Epithelial cell of esophagus (primary cell): Measurements from ENCODE around the gene BCLAF3.

ENCODE experiments used
- DNase-seq: peaks from one replicate; pipeline ENCODE4 v3.0.0; 2010; ENCODE audit warnings: low read depth
- H3K4me3 ChIP-seq: 2 replicates; pipeline ENCODE4 v1.5.1; 2011; ENCODE audit warnings: mild to moderate bottlenecking, low read length, control low read depth
- CTCF ChIP-seq: IDR thresholded peaks from 2 replicates; pipeline ENCODE4 v1.5.1; 2011; ENCODE audit warnings: low read depth, mild to moderate bottlenecking, low read length, control low read depth, inconsistent platforms; ENCODE audit not compliant: insufficient read depth; ENCODE audit errors: missing control alignments

BCLAF3 gene

GRCh38 chrX:19975845-19976244, 15.0 kb downstream of the BCLAF3 start:
- H3K4me3 ChIP-seq: no peak overlapping the region
- DNase-seq: no peak
- TF ChIP-seq CTCF: no peak

- no peak for TF ChIP-seq CTCF
- H3K4me3 ChIP-seq: no peak overlapping the region
- no peak for DNase-seq
Measured at GRCh38 chrX:19972984-19973383, 17.9 kb downstream of the BCLAF3 start.

- TF ChIP-seq CTCF: no peak
- no peak for DNase-seq
- no peak overlapping the region for H3K4me3 ChIP-seq
Measured at GRCh38 chrX:19968276-19968675, 22.6 kb downstream of the BCLAF3 start.

- no peak for TF ChIP-seq CTCF
- H3K4me3 ChIP-seq: no peak overlapping the region
- DNase-seq: no peak
Measured at GRCh38 chrX:19966056-19966455, 24.8 kb downstream of the BCLAF3 start.

GRCh38 chrX:19964017-19964710, 26.7 kb downstream of the BCLAF3 start:
- TF ChIP-seq CTCF: no peak

GRCh38 chrX:19960913-19961312, 29.9 kb downstream of the BCLAF3 start:
- no peak for TF ChIP-seq CTCF
- H3K4me3 ChIP-seq: no peak overlapping the region
- no peak for DNase-seq

More at GRCh38 chrX:19964017-19964710, 26.7 kb downstream of the BCLAF3 start:
- H3K4me3 ChIP-seq: no peak overlapping the region
- peak; percentile 60 for DNase-seq
